ENCODE results near the gene KLHL13. TPM values are rescaled to one million over a fixed set of nuclear protein-coding genes. Genes with fewer than 3 reads are reported as not detected.
"Not testable (repeated sequence)": the region's sequence is repeated elsewhere in the genome, so short reads cannot be mapped to it uniquely, and the experiment has no call there.

Gene KLHL13
- total RNA-seq, 2 donors from 2014 or later: 1.3 to 1.6 TPM

GRCh38 chrX:117969782-117970181 lies 146.8 kb downstream of the KLHL13 start:
- ATAC-seq (replicated peaks in 1 of 2): no peak
- Mint-ChIP-seq H3K36me3 (ENCODE audit: insufficient read depth in 2 of 2) (no peaks in the 10 kb centered on the region), H3K4me3 (no peak overlapping the region), H3K4me1 (ENCODE audit: low read depth) (no peaks in the 10 kb centered on the region), H3K27ac (no peak overlapping the region), H3K9me3 (peaks cover 0 to 3% of the 10 kb centered on the region in 2 donors), H3K27me3 (ENCODE audit: low read depth) (no peaks in the 10 kb centered on the region)
- no peak for DNase-seq

GRCh38 chrX:117969328-117969727 lies 147.3 kb downstream of the KLHL13 start:
- H3K36me3 Mint-ChIP-seq (ENCODE audit: insufficient read depth in 2 of 2): no peaks in the 10 kb centered on the region

GRCh38 chrX:117959045-117959444 lies 157.6 kb downstream of the KLHL13 start:
- ATAC-seq (replicated peaks in 1 of 2) (no peak), DNase-seq (no peak)
- Mint-ChIP-seq H3K9me3 (peaks cover 0 to 3% of the 10 kb centered on the region in 2 donors), H3K27me3 (ENCODE audit: low read depth) (no peaks in the 10 kb centered on the region), H3K27ac (no peak overlapping the region), H3K4me1 (ENCODE audit: low read depth) (no peaks in the 10 kb centered on the region), H3K4me3 (no peak overlapping the region), H3K36me3 (ENCODE audit: insufficient read depth in 2 of 2) (no peaks in the 10 kb centered on the region)

More at GRCh38 chrX:117969328-117969727, 147.3 kb downstream of the KLHL13 start:
- no peak for DNase-seq
- H3K4me3 Mint-ChIP-seq: no peak overlapping the region
- H3K27ac Mint-ChIP-seq: no peak overlapping the region
- H3K4me1 Mint-ChIP-seq (ENCODE audit: low read depth): no peaks in the 10 kb centered on the region
- H3K9me3 Mint-ChIP-seq: peaks cover 0 to 3% of the 10 kb centered on the region in 2 donors
- ATAC-seq (replicated peaks in 1 of 2): no peak
- no peaks in the 10 kb centered on the region for H3K27me3 Mint-ChIP-seq (ENCODE audit: low read depth)

- Mint-ChIP-seq H3K27ac (no peak overlapping the region), H3K9me3 (peaks cover 0 to 3% of the 10 kb centered on the region in 2 donors), H3K4me1 (ENCODE audit: low read depth) (no peaks in the 10 kb centered on the region), H3K36me3 (ENCODE audit: insufficient read depth in 2 of 2) (no peaks in the 10 kb centered on the region), H3K27me3 (ENCODE audit: low read depth) (no peaks in the 10 kb centered on the region), H3K4me3 (no peak overlapping the region)
- no peak for ATAC-seq (replicated peaks in 1 of 2)
- DNase-seq: no peak
These were observed 159.5 kb downstream of the KLHL13 start for GRCh38 chrX:117957128-117957527.

GRCh38 chrX:117939296-117939695 lies 177.3 kb downstream of the KLHL13 start:
- H3K27ac Mint-ChIP-seq; H3K9me3 Mint-ChIP-seq; H3K4me3 Mint-ChIP-seq; DNase-seq; ATAC-seq (replicated peaks in 1 of 2); H3K27me3 Mint-ChIP-seq (ENCODE audit: low read depth); H3K4me1 Mint-ChIP-seq (ENCODE audit: low read depth); H3K36me3 Mint-ChIP-seq (ENCODE audit: insufficient read depth in 2 of 2): not testable (repeated sequence)

GRCh38 chrX:117936118-117936517 lies 180.5 kb downstream of the KLHL13 start:
- Mint-ChIP-seq H3K27me3 (ENCODE audit: low read depth) (no peaks in the 10 kb centered on the region), H3K27ac (no peak overlapping the region), H3K9me3 (peaks cover 0 to 4% of the 10 kb centered on the region in 2 donors), H3K36me3 (ENCODE audit: insufficient read depth in 2 of 2) (no peaks in the 10 kb centered on the region), H3K4me3 (no peak overlapping the region), H3K4me1 (ENCODE audit: low read depth) (no peaks in the 10 kb centered on the region)
- no peak for DNase-seq
- ATAC-seq (replicated peaks in 1 of 2): no peak

- ATAC-seq (replicated peaks in 1 of 2); H3K4me1 Mint-ChIP-seq (ENCODE audit: low read depth); H3K4me3 Mint-ChIP-seq; H3K9me3 Mint-ChIP-seq; H3K36me3 Mint-ChIP-seq (ENCODE audit: insufficient read depth in 2 of 2); H3K27ac Mint-ChIP-seq; DNase-seq; H3K27me3 Mint-ChIP-seq (ENCODE audit: low read depth): not testable (repeated sequence)
These were observed 186.5 kb downstream of the KLHL13 start for GRCh38 chrX:117930116-117930515.

GRCh38 chrX:117919755-117920154 lies 196.9 kb downstream of the KLHL13 start:
- Mint-ChIP-seq H3K36me3 (ENCODE audit: insufficient read depth in 2 of 2) (no peaks in the 10 kb centered on the region), H3K4me3 (no peak overlapping the region), H3K4me1 (ENCODE audit: low read depth) (no peaks in the 10 kb centered on the region), H3K9me3 (no peaks in the 10 kb centered on the region), H3K27me3 (ENCODE audit: low read depth) (no peaks in the 10 kb centered on the region), H3K27ac (no peak overlapping the region)
- no peak for ATAC-seq (replicated peaks in 1 of 2)
- DNase-seq: no peak

- H3K4me3 Mint-ChIP-seq: no peak overlapping the region
- DNase-seq (no peak), ATAC-seq (replicated peaks in 1 of 2) (no peak)
- H3K4me1 Mint-ChIP-seq (ENCODE audit: low read depth): no peaks in the 10 kb centered on the region
- peaks cover 5% of the 10 kb centered on the region for H3K27me3 Mint-ChIP-seq (ENCODE audit: low read depth)
- no peaks in the 10 kb centered on the region for H3K36me3 Mint-ChIP-seq (ENCODE audit: insufficient read depth in 2 of 2)
- H3K9me3 Mint-ChIP-seq: no peaks in the 10 kb centered on the region
- H3K27ac Mint-ChIP-seq: no peak overlapping the region
These were observed 206.4 kb downstream of the KLHL13 start for GRCh38 chrX:117910216-117910615.

- ATAC-seq (replicated peaks in 1 of 2) (no peak), DNase-seq (no peak)
- Mint-ChIP-seq H3K27me3 (ENCODE audit: low read depth) (no peaks in the 10 kb centered on the region), H3K4me3 (no peak overlapping the region), H3K27ac (no peak overlapping the region), H3K36me3 (ENCODE audit: insufficient read depth in 2 of 2) (no peaks in the 10 kb centered on the region), H3K4me1 (ENCODE audit: low read depth) (no peaks in the 10 kb centered on the region), H3K9me3 (no peaks in the 10 kb centered on the region)
These were observed 218.4 kb downstream of the KLHL13 start for GRCh38 chrX:117898226-117898625.

GRCh38 chrX:117895418-117895817 lies 221.2 kb downstream of the KLHL13 start:
- ATAC-seq (replicated peaks in 1 of 2) (no peak), DNase-seq (no peak)
- peaks cover 6% of the 10 kb centered on the region for H3K27me3 Mint-ChIP-seq (ENCODE audit: low read depth)
- no peaks in the 10 kb centered on the region for H3K4me1 Mint-ChIP-seq (ENCODE audit: low read depth)
- H3K4me3 Mint-ChIP-seq: no peak overlapping the region
- H3K27ac Mint-ChIP-seq: no peak overlapping the region
- H3K36me3 Mint-ChIP-seq (ENCODE audit: insufficient read depth in 2 of 2): no peaks in the 10 kb centered on the region
- no peaks in the 10 kb centered on the region for H3K9me3 Mint-ChIP-seq

- no peaks in the 10 kb centered on the region for H3K4me1 Mint-ChIP-seq (ENCODE audit: low read depth)
- H3K36me3 Mint-ChIP-seq (ENCODE audit: insufficient read depth in 2 of 2): no peaks in the 10 kb centered on the region
- no peaks in the 10 kb centered on the region for H3K9me3 Mint-ChIP-seq
- H3K4me3 Mint-ChIP-seq: no peak overlapping the region
- peaks cover 6% of the 10 kb centered on the region for H3K27me3 Mint-ChIP-seq (ENCODE audit: low read depth)
- no peak for ATAC-seq (replicated peaks in 1 of 2)
- DNase-seq: no peak
- H3K27ac Mint-ChIP-seq: no peak overlapping the region
These were observed 224.1 kb downstream of the KLHL13 start for GRCh38 chrX:117892469-117892868.

- peaks cover 4 to 11% of the 10 kb centered on the region in 2 donors for H3K9me3 Mint-ChIP-seq
- no peak overlapping the region for H3K4me3 Mint-ChIP-seq
- no peaks in the 10 kb centered on the region for H3K27me3 Mint-ChIP-seq (ENCODE audit: low read depth)
- no peak for ATAC-seq (replicated peaks in 1 of 2)
- H3K27ac Mint-ChIP-seq: no peak overlapping the region
- peaks cover 0 to 7% of the 10 kb centered on the region in 2 donors for H3K36me3 Mint-ChIP-seq (ENCODE audit: insufficient read depth in 2 of 2)
- no peaks in the 10 kb centered on the region for H3K4me1 Mint-ChIP-seq (ENCODE audit: low read depth)
- DNase-seq: no peak
These were observed 244.8 kb downstream of the KLHL13 start for GRCh38 chrX:117871796-117872195.

- no peaks in the 10 kb centered on the region for H3K27me3 Mint-ChIP-seq (ENCODE audit: low read depth)
- ATAC-seq (replicated peaks in 1 of 2): no peak
- H3K36me3 Mint-ChIP-seq (ENCODE audit: insufficient read depth in 2 of 2): no peaks in the 10 kb centered on the region
- H3K4me3 Mint-ChIP-seq: no peak overlapping the region
- H3K27ac Mint-ChIP-seq: no peak overlapping the region
- DNase-seq: no peak
- H3K4me1 Mint-ChIP-seq (ENCODE audit: low read depth): no peaks in the 10 kb centered on the region
- H3K9me3 Mint-ChIP-seq: peaks cover 0 to 2% of the 10 kb centered on the region in 2 donors
These were observed 256.1 kb downstream of the KLHL13 start for GRCh38 chrX:117860517-117860916.

Measured in activated T-cell treated with anti-CD3 and anti-CD28 coated beads, Interleukin-2, amount 50 U/mL, for 72 hours (primary cell).